HEK293 (cell line): ENCODE data around the gene BTG2.

Experiments used
- CTCF ChIA-PET: fragments of 350-600 bp; formaldehyde crosslinking; extraction: SDS; loops from one replicate; lab custom pipeline; 2021; ENCODE audit warnings: antibody characterized with exemption; lab: Yijun Ruan, JAX
- POLR2A ChIA-PET: fragments of 300-600 bp; formaldehyde crosslinking; extraction: SDS; loops from one replicate; lab custom pipeline; 2020; ENCODE audit warnings: antibody characterized with exemption, inconsistent platforms; lab: Yijun Ruan, JAX
- H3K27ac ChIP-seq: fragments of 200-500 bp; sonication (Bioruptor generic); 2 replicates; pipeline ENCODE4 v1.5.1; 2014; ENCODE audit warnings: low read depth, low read length, control low read depth, inconsistent platforms; ENCODE audit errors: extremely low read depth
- H3K36me3 ChIP-seq, 2 experiments: fragments of 200-500 bp in 1 of 2; sonication (Bioruptor generic) in 1 of 2; 1 replicate in 1 of 2; 2 replicates in 1 of 2; pipeline ENCODE4 v1.5.1; 2014 to 2017; ENCODE audit warnings: inconsistent platforms in 2 of 2, low read length in 2 of 2; ENCODE audit not compliant: control insufficient read depth in 2 of 2, insufficient read depth in 1 of 2
- H3K4me1 ChIP-seq: fragments of 200-500 bp; sonication (Bioruptor generic); 2 replicates; pipeline ENCODE4 v1.5.1; 2014; ENCODE audit warnings: mild to moderate bottlenecking, low read length, inconsistent platforms; ENCODE audit not compliant: control insufficient read depth, insufficient read depth
- H3K4me3 ChIP-seq: 2 replicates; pipeline ENCODE4 v1.5.1; 2011; ENCODE audit warnings: low read depth, mild to moderate bottlenecking, control low read depth, low read length, moderate library complexity
- H3K9me3 ChIP-seq: fragments of 200-500 bp; sonication (Bioruptor generic); 2 replicates; pipeline ENCODE4 v1.5.1; 2014; ENCODE audit warnings: low read depth, low read length, inconsistent platforms; ENCODE audit not compliant: control insufficient read depth, insufficient read depth
- BCL11B ChIP-seq: fragments of 450-650 bp; formaldehyde crosslinking; IDR thresholded peaks from 2 replicates; pipeline ENCODE4 v1.5.1; 2016; ENCODE audit warnings: low read depth, missing biosample characterization, missing genetic modification characterization
- FEZF1 ChIP-seq: fragments of 450-650 bp; formaldehyde crosslinking; IDR thresholded peaks from 2 replicates; pipeline ENCODE4 v1.5.1; 2016; ENCODE audit warnings: missing biosample characterization, missing genetic modification characterization
- GLI2 ChIP-seq: fragments of 450-650 bp; formaldehyde crosslinking; IDR thresholded peaks from 2 replicates; pipeline ENCODE4; 2017; ENCODE audit warnings: missing biosample characterization, missing genetic modification characterization, low read depth, borderline replicate concordance
- GLI4 ChIP-seq: fragments of 450-650 bp; formaldehyde crosslinking; IDR thresholded peaks from 2 replicates; pipeline ENCODE4 v1.5.1; 2016; ENCODE audit warnings: missing biosample characterization, missing genetic modification characterization
- KLF10 ChIP-seq: fragments of 450-650 bp; IDR thresholded peaks from 2 replicates; pipeline ENCODE4 v1.5.1; 2018; ENCODE audit warnings: missing biosample characterization, mild to moderate bottlenecking, missing genetic modification characterization
- KLF16 ChIP-seq: fragments of 450-650 bp; formaldehyde crosslinking; IDR thresholded peaks from 2 replicates; pipeline ENCODE4 v1.5.1; 2017; ENCODE audit warnings: missing biosample characterization, missing genetic modification characterization
- MZF1 ChIP-seq: fragments of 450-650 bp; formaldehyde crosslinking; IDR thresholded peaks from 2 replicates; pipeline ENCODE4 v1.5.1; 2017; ENCODE audit warnings: missing biosample characterization, missing genetic modification characterization, borderline replicate concordance
- OSR2 ChIP-seq: fragments of 450-650 bp; formaldehyde crosslinking; IDR thresholded peaks from 2 replicates; pipeline ENCODE4 v1.5.1; 2016; ENCODE audit warnings: missing biosample characterization, missing genetic modification characterization
- SALL2 ChIP-seq: fragments of 450-650 bp; formaldehyde crosslinking; IDR thresholded peaks from 2 replicates; pipeline ENCODE4 v1.5.0; 2017; ENCODE audit warnings: missing biosample characterization, mild to moderate bottlenecking, missing genetic modification characterization, borderline replicate concordance
- SP3 ChIP-seq: fragments of 450-650 bp; formaldehyde crosslinking; IDR thresholded peaks from 2 replicates; pipeline ENCODE4 v1.5.1; 2016; ENCODE audit warnings: missing biosample characterization, missing genetic modification characterization
- ZBTB20 ChIP-seq: fragments of 450-650 bp; formaldehyde crosslinking; IDR thresholded peaks from 2 replicates; pipeline ENCODE4 v1.5.1; 2016; ENCODE audit warnings: missing biosample characterization, missing genetic modification characterization
- ZNF10 ChIP-seq: fragments of 450-650 bp; formaldehyde crosslinking; IDR thresholded peaks from 2 replicates; pipeline ENCODE4 v1.5.1; 2017; ENCODE audit warnings: missing biosample characterization, missing genetic modification characterization
- ZNF114 ChIP-seq: fragments of 450-650 bp; formaldehyde crosslinking; IDR thresholded peaks from 2 replicates; pipeline ENCODE4 v1.5.0; 2017; ENCODE audit warnings: missing biosample characterization, missing genetic modification characterization
- ZNF133 ChIP-seq: fragments of 450-650 bp; formaldehyde crosslinking; IDR thresholded peaks from 2 replicates; pipeline ENCODE4 v1.5.1; 2016; ENCODE audit warnings: missing biosample characterization, missing genetic modification characterization
- ZNF138 ChIP-seq: fragments of 450-650 bp; formaldehyde crosslinking; IDR thresholded peaks from 2 replicates; pipeline ENCODE4 v1.5.1; 2016; ENCODE audit warnings: missing biosample characterization, missing genetic modification characterization, borderline replicate concordance
- ZNF175 ChIP-seq: fragments of 450-650 bp; formaldehyde crosslinking; IDR thresholded peaks from 2 replicates; pipeline ENCODE4 v1.5.1; 2016; ENCODE audit warnings: missing biosample characterization, missing genetic modification characterization
- ZNF202 ChIP-seq: fragments of 450-650 bp; formaldehyde crosslinking; IDR thresholded peaks from 2 replicates; pipeline ENCODE4 v1.5.1; 2016; ENCODE audit warnings: missing biosample characterization, missing genetic modification characterization, borderline replicate concordance
- ZNF24 ChIP-seq: fragments of 450-650 bp; formaldehyde crosslinking; IDR thresholded peaks from 2 replicates; pipeline ENCODE4 v1.5.1; 2016; ENCODE audit warnings: missing biosample characterization, missing genetic modification characterization
- ZNF274 ChIP-seq, 2 experiments: fragments of 200-500 bp in 1 of 2; fragments of 450-650 bp in 1 of 2; sonication (Bioruptor generic) in 1 of 2; formaldehyde crosslinking in 1 of 2; IDR thresholded peaks; 2 replicates each; pipeline versions ENCODE4 v1.5.1 to v1.6.1; 2014 to 2016; ENCODE audit warnings: borderline replicate concordance in 1 of 2, inconsistent platforms in 1 of 2, low read length in 1 of 2, missing biosample characterization in 1 of 2, missing genetic modification characterization in 1 of 2
- ZNF37A ChIP-seq: fragments of 450-650 bp; IDR thresholded peaks from 2 replicates; pipeline ENCODE4 v1.5.1; 2018; ENCODE audit warnings: missing biosample characterization, missing genetic modification characterization
- ZSCAN30 ChIP-seq: fragments of 450-650 bp; IDR thresholded peaks from 2 replicates; pipeline ENCODE4 v1.5.1; 2018; ENCODE audit warnings: missing biosample characterization, mild to moderate bottlenecking, missing genetic modification characterization, moderate library complexity
- TF ChIP-seq, protein P1 (sequence below): fragments of 450-650 bp; formaldehyde crosslinking; IDR thresholded peaks from 2 replicates; pipeline ENCODE4 v1.5.0; 2017; ENCODE audit warnings: missing biosample characterization, missing genetic modification characterization, borderline replicate concordance
- TF ChIP-seq, protein P2 (sequence below): fragments of 450-650 bp; formaldehyde crosslinking; IDR thresholded peaks from 2 replicates; pipeline ENCODE4 v1.5.1; 2016; ENCODE audit warnings: missing biosample characterization, missing genetic modification characterization
- TF ChIP-seq, protein P3 (sequence below): sonication (generic); formaldehyde crosslinking; IDR thresholded peaks from 2 replicates; pipeline ENCODE4 v1.8.1; 2022; ENCODE audit warnings: mild to moderate bottlenecking, moderate library complexity, missing genetic modification reagents
- TF ChIP-seq, protein P4 (sequence below): fragments of 450-650 bp; formaldehyde crosslinking; IDR thresholded peaks from 2 replicates; pipeline ENCODE4 v1.5.1; 2016; ENCODE audit warnings: missing biosample characterization, missing genetic modification characterization
- TF ChIP-seq, protein P5 (sequence below): fragments of 450-650 bp; formaldehyde crosslinking; IDR thresholded peaks from 2 replicates; pipeline ENCODE4 v1.5.1; 2016; ENCODE audit warnings: missing biosample characterization, missing genetic modification characterization
- TF ChIP-seq, protein P6 (sequence below): fragments of 450-650 bp; formaldehyde crosslinking; IDR thresholded peaks from 2 replicates; pipeline ENCODE4 v1.5.1; 2016; ENCODE audit warnings: missing biosample characterization, missing genetic modification characterization

BTG2 gene

DNA sequence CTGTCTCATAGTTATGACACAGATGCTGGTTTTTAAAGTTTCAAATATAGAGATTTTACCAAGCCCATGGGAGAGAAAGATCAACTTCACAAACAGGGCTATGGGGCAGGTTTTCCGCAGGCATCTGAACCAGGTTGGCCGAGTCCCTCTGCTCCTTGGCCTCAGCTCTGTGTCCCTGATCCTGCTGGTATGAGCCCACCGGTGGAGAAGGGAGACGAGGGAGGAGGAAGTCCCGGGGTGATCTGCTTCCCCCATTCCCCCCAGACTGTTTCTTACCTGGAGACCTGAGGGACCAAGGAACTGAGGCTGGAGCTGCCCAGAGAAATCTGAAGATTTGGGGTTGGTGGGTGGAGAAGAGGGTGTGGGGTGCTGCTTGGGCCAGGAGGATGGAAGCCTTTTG lies 28.9 kb upstream of the BTG2 start:
- H3K9me3 ChIP-seq: no peaks in the 10 kb centered on the region
- ChIA-PET CTCF (interaction anchor here (1.7 to 9.1 kb wide), 2 partner anchors 8 to 19 kb away, joined by 4 to 74 read pairs; no protein-coding TSS in a partner anchor), POLR2A (interaction anchor here (1.8 kb wide), 1 partner anchor 29 kb away, joined by 5 read pairs; no protein-coding TSS in a partner anchor)
- H3K36me3 ChIP-seq: no peaks in the 10 kb centered on the region
- TF ChIP-seq ZNF175 (no peak), FEZF1 (no peak), KLF16 (no peak), ZNF274 (IDR thresholded peaks at IDR 0.05; ENCODE audit: low read length) (no peak), ZNF274 (tag by site-specific recombination; IDR thresholded peaks at IDR 0.05; ENCODE audit: borderline replicate concordance) (no peak), ZSCAN30 (tag by site-specific recombination) (no peak), OSR2 (tag by site-specific recombination) (no peak), ZNF37A (tag by site-specific recombination) (no peak), SP3 (tag by site-specific recombination) (no peak), GLI2 (tag by site-specific recombination) (no peak), ZNF24 (tag by site-specific recombination) (no peak), GLI4 (tag by site-specific recombination) (no peak), BCL11B (no peak)
- TF ChIP-seq, protein P1, sequence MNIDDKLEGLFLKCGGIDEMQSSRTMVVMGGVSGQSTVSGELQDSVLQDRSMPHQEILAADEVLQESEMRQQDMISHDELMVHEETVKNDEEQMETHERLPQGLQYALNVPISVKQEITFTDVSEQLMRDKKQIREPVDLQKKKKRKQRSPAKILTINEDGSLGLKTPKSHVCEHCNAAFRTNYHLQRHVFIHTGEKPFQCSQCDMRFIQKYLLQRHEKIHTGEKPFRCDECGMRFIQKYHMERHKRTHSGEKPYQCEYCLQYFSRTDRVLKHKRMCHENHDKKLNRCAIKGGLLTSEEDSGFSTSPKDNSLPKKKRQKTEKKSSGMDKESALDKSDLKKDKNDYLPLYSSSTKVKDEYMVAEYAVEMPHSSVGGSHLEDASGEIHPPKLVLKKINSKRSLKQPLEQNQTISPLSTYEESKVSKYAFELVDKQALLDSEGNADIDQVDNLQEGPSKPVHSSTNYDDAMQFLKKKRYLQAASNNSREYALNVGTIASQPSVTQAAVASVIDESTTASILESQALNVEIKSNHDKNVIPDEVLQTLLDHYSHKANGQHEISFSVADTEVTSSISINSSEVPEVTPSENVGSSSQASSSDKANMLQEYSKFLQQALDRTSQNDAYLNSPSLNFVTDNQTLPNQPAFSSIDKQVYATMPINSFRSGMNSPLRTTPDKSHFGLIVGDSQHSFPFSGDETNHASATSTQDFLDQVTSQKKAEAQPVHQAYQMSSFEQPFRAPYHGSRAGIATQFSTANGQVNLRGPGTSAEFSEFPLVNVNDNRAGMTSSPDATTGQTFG (tag by site-specific recombination): no peak
- TF ChIP-seq, protein P2, sequence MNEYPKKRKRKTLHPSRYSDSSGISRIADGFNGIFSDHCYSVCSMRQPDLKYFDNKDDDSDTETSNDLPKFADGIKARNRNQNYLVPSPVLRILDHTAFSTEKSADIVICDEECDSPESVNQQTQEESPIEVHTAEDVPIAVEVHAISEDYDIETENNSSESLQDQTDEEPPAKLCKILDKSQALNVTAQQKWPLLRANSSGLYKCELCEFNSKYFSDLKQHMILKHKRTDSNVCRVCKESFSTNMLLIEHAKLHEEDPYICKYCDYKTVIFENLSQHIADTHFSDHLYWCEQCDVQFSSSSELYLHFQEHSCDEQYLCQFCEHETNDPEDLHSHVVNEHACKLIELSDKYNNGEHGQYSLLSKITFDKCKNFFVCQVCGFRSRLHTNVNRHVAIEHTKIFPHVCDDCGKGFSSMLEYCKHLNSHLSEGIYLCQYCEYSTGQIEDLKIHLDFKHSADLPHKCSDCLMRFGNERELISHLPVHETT (tag by site-specific recombination): no peak
- H3K4me1 ChIP-seq: peaks cover 3% of the 10 kb centered on the region; the same call in 1 of the 2 replicates
- H3K4me3 ChIP-seq: no peak overlapping the region
- H3K27ac ChIP-seq: no peak overlapping the region

DNA sequence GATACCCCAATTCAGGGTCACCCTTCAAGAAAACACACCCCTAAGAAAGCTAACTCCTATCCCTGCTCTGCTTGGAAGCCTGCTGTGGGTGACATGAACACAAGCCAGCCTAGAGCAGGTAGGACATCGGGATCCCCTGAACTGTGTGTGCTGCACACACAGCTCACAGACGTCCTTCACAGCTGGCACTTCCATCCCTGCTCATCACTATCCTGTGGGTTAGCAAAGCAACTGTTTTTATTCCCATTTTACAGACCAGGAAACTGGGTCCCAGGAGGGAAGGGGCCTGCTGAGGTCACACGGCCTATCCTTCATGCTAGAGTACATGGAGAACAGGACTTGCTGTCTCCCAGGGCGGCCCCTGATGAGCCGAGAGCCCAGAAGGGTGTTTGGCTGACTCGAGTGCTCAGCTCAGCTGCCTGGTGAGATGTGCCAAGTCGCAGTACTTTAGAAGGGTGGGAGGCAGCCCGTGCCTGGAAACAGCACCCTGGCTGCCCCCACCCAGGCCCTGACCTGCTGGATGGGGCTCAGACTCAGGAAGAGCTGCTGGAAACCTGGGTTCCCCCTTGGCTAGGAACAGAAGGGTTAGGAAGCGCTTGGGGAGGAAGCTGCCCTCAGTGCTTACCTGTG lies 28.3 kb upstream of the BTG2 start:
- POLR2A ChIA-PET: interaction anchor here (0.6 to 1.8 kb wide), 3 partner anchors 28 to 906 kb away, joined by 4 to 5 read pairs (median 5); no protein-coding TSS in a partner anchor
- CTCF ChIA-PET: interaction anchor here (0.8 to 9.1 kb wide), 4 partner anchors 8 to 65 kb away, joined by 4 to 74 read pairs (median 6); no protein-coding TSS in a partner anchor
- H3K36me3 ChIP-seq: no peaks in the 10 kb centered on the region
- no peak overlapping the region for H3K4me3 ChIP-seq
- H3K9me3 ChIP-seq: no peaks in the 10 kb centered on the region
- no peak overlapping the region for H3K27ac ChIP-seq
- peaks cover 3% of the 10 kb centered on the region; the same call in 1 of the 2 replicates for H3K4me1 ChIP-seq
- TF ChIP-seq KLF10 (tag by site-specific recombination) (no peak), SALL2 (tag by site-specific recombination) (no peak), ZNF133 (tag by site-specific recombination) (no peak), MZF1 (tag by site-specific recombination) (no peak), ZNF202 (tag by site-specific recombination) (no peak), ZNF138 (tag by site-specific recombination) (no peak), ZNF10 (tag by site-specific recombination) (no peak), ZBTB20 (tag by site-specific recombination) (no peak), SP3 (tag by site-specific recombination) (no peak), ZNF114 (tag by site-specific recombination) (no peak)
- TF ChIP-seq, protein P3, sequence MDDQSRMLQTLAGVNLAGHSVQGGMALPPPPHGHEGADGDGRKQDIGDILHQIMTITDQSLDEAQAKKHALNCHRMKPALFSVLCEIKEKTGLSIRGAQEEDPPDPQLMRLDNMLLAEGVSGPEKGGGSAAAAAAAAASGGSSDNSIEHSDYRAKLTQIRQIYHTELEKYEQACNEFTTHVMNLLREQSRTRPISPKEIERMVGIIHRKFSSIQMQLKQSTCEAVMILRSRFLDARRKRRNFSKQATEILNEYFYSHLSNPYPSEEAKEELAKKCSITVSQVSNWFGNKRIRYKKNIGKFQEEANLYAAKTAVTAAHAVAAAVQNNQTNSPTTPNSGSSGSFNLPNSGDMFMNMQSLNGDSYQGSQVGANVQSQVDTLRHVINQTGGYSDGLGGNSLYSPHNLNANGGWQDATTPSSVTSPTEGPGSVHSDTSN (CRISPR knock-in tag): no peak
- TF ChIP-seq, protein P4, sequence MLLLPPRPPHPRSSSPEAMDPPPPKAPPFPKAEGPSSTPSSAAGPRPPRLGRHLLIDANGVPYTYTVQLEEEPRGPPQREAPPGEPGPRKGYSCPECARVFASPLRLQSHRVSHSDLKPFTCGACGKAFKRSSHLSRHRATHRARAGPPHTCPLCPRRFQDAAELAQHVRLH (tag by site-specific recombination): no peak
- TF ChIP-seq, protein P5, sequence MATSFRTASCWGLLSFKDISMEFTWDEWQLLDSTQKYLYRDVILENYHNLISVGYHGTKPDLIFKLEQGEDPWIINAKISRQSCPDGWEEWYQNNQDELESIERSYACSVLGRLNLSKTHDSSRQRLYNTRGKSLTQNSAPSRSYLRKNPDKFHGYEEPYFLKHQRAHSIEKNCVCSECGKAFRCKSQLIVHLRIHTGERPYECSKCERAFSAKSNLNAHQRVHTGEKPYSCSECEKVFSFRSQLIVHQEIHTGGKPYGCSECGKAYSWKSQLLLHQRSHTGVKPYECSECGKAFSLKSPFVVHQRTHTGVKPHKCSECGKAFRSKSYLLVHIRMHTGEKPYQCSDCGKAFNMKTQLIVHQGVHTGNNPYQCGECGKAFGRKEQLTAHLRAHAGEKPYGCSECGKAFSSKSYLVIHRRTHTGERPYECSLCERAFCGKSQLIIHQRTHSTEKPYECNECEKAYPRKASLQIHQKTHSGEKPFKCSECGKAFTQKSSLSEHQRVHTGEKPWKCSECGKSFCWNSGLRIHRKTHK (tag by site-specific recombination): no peak
- TF ChIP-seq, protein P6, sequence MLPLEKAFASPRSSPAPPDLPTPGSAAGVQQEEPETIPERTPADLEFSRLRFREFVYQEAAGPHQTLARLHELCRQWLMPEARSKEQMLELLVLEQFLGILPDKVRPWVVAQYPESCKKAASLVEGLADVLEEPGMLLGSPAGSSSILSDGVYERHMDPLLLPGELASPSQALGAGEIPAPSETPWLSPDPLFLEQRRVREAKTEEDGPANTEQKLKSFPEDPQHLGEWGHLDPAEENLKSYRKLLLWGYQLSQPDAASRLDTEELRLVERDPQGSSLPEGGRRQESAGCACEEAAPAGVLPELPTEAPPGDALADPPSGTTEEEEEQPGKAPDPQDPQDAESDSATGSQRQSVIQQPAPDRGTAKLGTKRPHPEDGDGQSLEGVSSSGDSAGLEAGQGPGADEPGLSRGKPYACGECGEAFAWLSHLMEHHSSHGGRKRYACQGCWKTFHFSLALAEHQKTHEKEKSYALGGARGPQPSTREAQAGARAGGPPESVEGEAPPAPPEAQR: no peak
